B cell (primary cell): ENCODE measurements around the gene TSC1. TPM values are rescaled to one million over a fixed set of nuclear protein-coding genes. Genes with fewer than 3 reads are reported as not detected.

Experiments
- ATAC-seq: fragments of 200-7000 bp; cut with Tn5 transposase; one replicate; pipeline ENCODE4 v1.10.0; 2021; ENCODE audit warnings: low read depth, mild to moderate bottlenecking, moderate number of reproducible peaks, moderate library complexity
- CTCF ChIA-PET: fragments of 350-600 bp; sonication (Branson Sonifier 250); formaldehyde crosslinking; loops from one replicate; lab custom pipeline; 2021; ENCODE audit warnings: antibody characterized with exemption, inconsistent platforms; lab: Charles Lee
- POLR2A ChIA-PET: fragments of 350-600 bp; sonication (Branson Sonifier 250); formaldehyde crosslinking; loops from one replicate; lab custom pipeline; 2021; ENCODE audit warnings: antibody characterized with exemption; lab: Charles Lee
- DNase-seq: peaks from one replicate; pipeline ENCODE4 v3.0.0; 2013
- H2AFZ ChIP-seq: 2 replicates; pipeline ENCODE4 v1.6.1; 2012; ENCODE audit warnings: mild to moderate bottlenecking, low read depth, low read length; ENCODE audit not compliant: insufficient read depth, poor library complexity, severe bottlenecking
- H3K27ac ChIP-seq, 2 donors: 1 replicate in 1 of 2; 2 replicates in 1 of 2; pipeline ENCODE4 v1.5.1; 2012 to 2013; ENCODE audit warnings: low read length in 2 of 2, mild to moderate bottlenecking in 2 of 2, moderate library complexity in 1 of 2
- H3K27me3 ChIP-seq, 4 experiments: fragments of 200-600 bp in 1 of 4; sonication (generic) in 1 of 4; replicated peaks in 1 of 4; 1 replicate in 2 of 4; 2 replicates in 2 of 4; pipeline versions ENCODE4 v1.6.1 to v1.7.0; 2013 to 2016; ENCODE audit warnings: low read length in 3 of 4, mild to moderate bottlenecking in 2 of 4, mixed read lengths in 1 of 4, moderate library complexity in 1 of 4; ENCODE audit not compliant: insufficient read depth in 4 of 4, control insufficient read depth in 3 of 4; ENCODE audit errors: control extremely low read depth in 1 of 4
- H3K36me3 ChIP-seq, 2 experiments: replicated peaks in 1 of 2; 1 replicate in 1 of 2; 2 replicates in 1 of 2; pipeline versions ENCODE4 v1.6.1 to v1.7.1; 2013; ENCODE audit warnings: low read length in 1 of 2; ENCODE audit not compliant: insufficient read depth in 2 of 2, control insufficient read depth in 1 of 2; ENCODE audit errors: control extremely low read depth in 1 of 2, extremely low read depth in 1 of 2
- H3K4me1 ChIP-seq, 2 donors: fragments of 200-600 bp in 1 of 2; sonication (generic) in 1 of 2; 1 replicate in 1 of 2; 2 replicates in 1 of 2; pipeline versions ENCODE4 v1.5.1 to v1.6.1; 2013 to 2017; ENCODE audit warnings: low read length in 2 of 2; ENCODE audit not compliant: control insufficient read depth in 2 of 2, insufficient read depth in 2 of 2
- H3K4me2 ChIP-seq: replicated peaks from 2 replicates; pipeline ENCODE3; 2012; ENCODE audit warnings: mild to moderate bottlenecking, low read depth, low read length; ENCODE audit not compliant: poor library complexity, severe bottlenecking
- H3K4me3 ChIP-seq, 5 experiments: fragments of 200-600 bp in 1 of 5; sonication (generic) in 1 of 5; 1 replicate in 3 of 5; 2 replicates in 2 of 5; pipeline versions ENCODE4 v1.5.1 to v1.7.0; 2011 to 2016; ENCODE audit warnings: low read length in 4 of 5, mild to moderate bottlenecking in 4 of 5, low read depth in 2 of 5, control low read depth in 1 of 5, moderate library complexity in 1 of 5; ENCODE audit not compliant: insufficient read depth in 1 of 5; ENCODE audit errors: control extremely low read depth in 1 of 5, extremely low read depth in 1 of 5
- H3K79me2 ChIP-seq: fragments of 200-600 bp; sonication (generic); one replicate; pipeline ENCODE4 v1.6.0; 2016; ENCODE audit warnings: low read length; ENCODE audit not compliant: control insufficient read depth, insufficient read depth
- H3K9ac ChIP-seq: fragments of 200-600 bp; sonication (generic); 2 replicates; pipeline ENCODE4 v1.6.1; 2017; ENCODE audit warnings: mild to moderate bottlenecking, low read length, moderate library complexity
- H3K9me3 ChIP-seq, 3 donors: one replicate each; pipeline versions ENCODE4 v1.6.1 to v1.7.1; 2013; ENCODE audit warnings: low read length in 2 of 3; ENCODE audit not compliant: control insufficient read depth in 2 of 3, insufficient read depth in 1 of 3; ENCODE audit errors: control extremely low read depth in 1 of 3
- H4K20me1 ChIP-seq: 2 replicates; pipeline ENCODE4 v1.6.0; 2012; ENCODE audit warnings: mild to moderate bottlenecking, low read length; ENCODE audit not compliant: insufficient read depth, control insufficient read depth, poor library complexity, severe bottlenecking
- H3K27ac Mint-ChIP-seq: one replicate; pipeline ENCODE4 v1.8.0; 2021; ENCODE audit warnings: mixed read lengths
- H3K27me3 Mint-ChIP-seq: one replicate; pipeline ENCODE4 v1.8.0; 2021; ENCODE audit warnings: mixed read lengths
- H3K4me1 Mint-ChIP-seq: one replicate; pipeline ENCODE4 v1.8.0; 2021; ENCODE audit warnings: mixed read lengths
- H3K4me3 Mint-ChIP-seq: one replicate; pipeline ENCODE4 v1.8.0; 2021; ENCODE audit warnings: mixed read lengths
- H3K9me3 Mint-ChIP-seq: one replicate; pipeline ENCODE4 v1.8.0; 2022; ENCODE audit warnings: mixed read lengths; ENCODE audit not compliant: insufficient read depth
- EZH2 ChIP-seq: IDR thresholded peaks from 2 replicates; pipeline ENCODE4 v1.6.1; 2012; ENCODE audit warnings: borderline replicate concordance, low read depth, mild to moderate bottlenecking, moderate library complexity, low read length; ENCODE audit not compliant: insufficient read depth, poor library complexity, severe bottlenecking
- WGBS: methylation state at CpG from one replicate; pipeline ENCODE4 v1.1.5; 2013; ENCODE audit warnings: missing lambda C conversion rate; ENCODE audit not compliant: insufficient coverage; 5-methylcytosine and 5-hydroxymethylcytosine counted together
- intact Hi-C: fragments of 100-400 bp; cut with micrococcal nuclease; formaldehyde crosslinking; loops from one replicate; pipeline ENCODE4 v1.10.0; 2022
- polyA plus RNA-seq: library from polyadenylated mRNA; depleted of rRNA; stranded (reverse); fragments of >200 nt; gene quantifications from 2 replicates; pipeline ENCODE4 v1.2.3, GENCODE V29; 2012
- total RNA-seq, 2 donors: library from RNA; stranded (reverse); fragments of 120-200 nt in 1 of 2; gene quantifications; 1 replicate in 1 of 2; 2 replicates in 1 of 2; pipeline versions ENCODE4 v1.2.3 to v1.2.4, GENCODE V29; 2013 to 2022
- TF ChIP-seq, protein P1 (sequence below): fragments of 200-600 bp; IDR thresholded peaks from one replicate; pipeline ENCODE4 v1.8.0; 2022; ENCODE audit warnings: antibody characterized with exemption, mild to moderate bottlenecking

The TSC1 gene
- total and polyA plus RNA-seq, 2 donors (not counting 1 experiment from before 2014, with no cell fraction given): 34.4 to 102 TPM

DNA sequence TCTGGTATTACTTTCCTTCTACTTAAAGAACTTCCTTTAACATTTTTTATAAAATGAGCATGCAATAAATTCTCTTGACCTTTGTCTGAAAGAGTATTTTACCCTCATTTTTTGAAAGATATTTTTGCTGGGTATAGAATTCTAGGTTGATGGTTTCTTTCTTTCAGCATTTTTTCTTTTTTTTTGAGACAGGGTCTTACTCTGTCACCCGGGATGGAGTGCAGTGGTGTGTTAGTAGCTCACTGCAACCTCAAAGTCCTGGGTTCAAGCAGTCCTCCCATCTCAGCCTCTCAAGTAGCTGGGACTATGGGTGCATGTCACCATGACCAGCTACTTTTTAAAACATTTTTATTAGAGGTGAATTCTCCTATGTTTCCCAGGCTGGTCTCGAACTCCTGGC lies 10.7 kb upstream of the TSC1 start:
- intact Hi-C loops: no loop called here
- H3K4me3 Mint-ChIP-seq: no peak overlapping the region
- no peak overlapping the region for H3K27ac Mint-ChIP-seq
- 100% methylated on average over 1 of the region's 2 CpGs for WGBS
- H3K9me3 Mint-ChIP-seq: peaks cover 8% of the 10 kb centered on the region
- Histone ChIP-seq H2AFZ (no peak overlapping the region), H3K4me2 (no peak overlapping the region), H4K20me1 (no peaks in the 10 kb centered on the region), H3K79me2 (no peaks in the 10 kb centered on the region), H3K9ac (no peak overlapping the region), H3K4me1 (no peaks in the 10 kb centered on the region), H3K36me3 (no peaks in the 10 kb centered on the region), H3K9me3 (peaks cover 0 to 28% (median 14%) of the 10 kb centered on the region in 3 donors), H3K4me3 (no peak overlapping the region), H3K27ac (no peak overlapping the region), H3K27me3 (no peaks in the 10 kb centered on the region)
- ChIA-PET CTCF (no interaction called here), POLR2A (no interaction called here)
- TF ChIP-seq EZH2: no peak
- TF ChIP-seq, protein P1, sequence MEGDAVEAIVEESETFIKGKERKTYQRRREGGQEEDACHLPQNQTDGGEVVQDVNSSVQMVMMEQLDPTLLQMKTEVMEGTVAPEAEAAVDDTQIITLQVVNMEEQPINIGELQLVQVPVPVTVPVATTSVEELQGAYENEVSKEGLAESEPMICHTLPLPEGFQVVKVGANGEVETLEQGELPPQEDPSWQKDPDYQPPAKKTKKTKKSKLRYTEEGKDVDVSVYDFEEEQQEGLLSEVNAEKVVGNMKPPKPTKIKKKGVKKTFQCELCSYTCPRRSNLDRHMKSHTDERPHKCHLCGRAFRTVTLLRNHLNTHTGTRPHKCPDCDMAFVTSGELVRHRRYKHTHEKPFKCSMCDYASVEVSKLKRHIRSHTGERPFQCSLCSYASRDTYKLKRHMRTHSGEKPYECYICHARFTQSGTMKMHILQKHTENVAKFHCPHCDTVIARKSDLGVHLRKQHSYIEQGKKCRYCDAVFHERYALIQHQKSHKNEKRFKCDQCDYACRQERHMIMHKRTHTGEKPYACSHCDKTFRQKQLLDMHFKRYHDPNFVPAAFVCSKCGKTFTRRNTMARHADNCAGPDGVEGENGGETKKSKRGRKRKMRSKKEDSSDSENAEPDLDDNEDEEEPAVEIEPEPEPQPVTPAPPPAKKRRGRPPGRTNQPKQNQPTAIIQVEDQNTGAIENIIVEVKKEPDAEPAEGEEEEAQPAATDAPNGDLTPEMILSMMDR: no peak
- H3K4me1 Mint-ChIP-seq: no peaks in the 10 kb centered on the region
- no peak for ATAC-seq
- H3K27me3 Mint-ChIP-seq: peaks cover 26% of the 10 kb centered on the region
- no peak for DNase-seq

- Histone ChIP-seq H3K36me3 (no peaks in the 10 kb centered on the region), H3K9ac (no peak overlapping the region), H3K79me2 (no peaks in the 10 kb centered on the region), H3K4me1 (peaks cover 5 to 7% of the 10 kb centered on the region in 2 donors), H2AFZ (no peak overlapping the region), H3K27me3 (no peaks in the 10 kb centered on the region), H3K27ac (no peak overlapping the region), H3K4me3 (no peak overlapping the region), H4K20me1 (no peaks in the 10 kb centered on the region), H3K4me2 (no peak overlapping the region), H3K9me3 (peaks cover 0 to 8% (median 0%) of the 10 kb centered on the region in 3 donors)
- WGBS: 90% methylated on average over 4 of the region's 4 CpGs
- H3K4me1 Mint-ChIP-seq: peaks cover 4% of the 10 kb centered on the region
- DNase-seq (no peak), ATAC-seq (no peak)
- ChIA-PET POLR2A (no interaction called here), CTCF (no interaction called here)
- no peaks in the 10 kb centered on the region for H3K9me3 Mint-ChIP-seq
- peaks cover 8% of the 10 kb centered on the region for H3K27me3 Mint-ChIP-seq
- no peak overlapping the region for H3K27ac Mint-ChIP-seq
- intact Hi-C loops: no loop called here
- H3K4me3 Mint-ChIP-seq: no peak overlapping the region
- TF ChIP-seq, protein P1: no peak
- TF ChIP-seq EZH2: no peak
These were observed 5.3 kb upstream of the TSC1 start for GRCh38 chr9:132949709-132950108.
